Smooth muscle cell (in vitro differentiated cells): ENCODE measurements around the gene SMCO3. TPM values are rescaled to one million over a fixed set of nuclear protein-coding genes. Genes with fewer than 3 reads are reported as not detected.

Source experiments
- DNase-seq: peaks from one replicate; lab custom pipeline; 2025; ENCODE audit not compliant: unreplicated experiment; lab: John Stamatoyannopoulos, UW
- H2AFZ ChIP-seq: fragments of 200-600 bp; sonication (generic); 2 replicates; pipeline ENCODE4 v1.6.0; 2016; ENCODE audit warnings: antibody characterized with exemption, low read depth, mild to moderate bottlenecking
- H3F3A ChIP-seq: fragments of 200-600 bp; sonication (generic); 2 replicates; pipeline ENCODE4 v1.6.0; 2017; ENCODE audit warnings: antibody characterized with exemption, low read depth
- H3K27ac ChIP-seq: fragments of 200-600 bp; sonication (generic); 2 replicates; pipeline ENCODE4 v1.5.1; 2016; ENCODE audit warnings: low read depth, mild to moderate bottlenecking
- H3K27me3 ChIP-seq: fragments of 200-600 bp; sonication (generic); 2 replicates; pipeline ENCODE4 v1.6.1; 2016; ENCODE audit warnings: low read depth, mild to moderate bottlenecking
- H3K36me3 ChIP-seq: fragments of 200-600 bp; sonication (generic); 2 replicates; pipeline ENCODE4 v1.5.1; 2016; ENCODE audit warnings: low read depth
- H3K4me1 ChIP-seq: fragments of 200-600 bp; sonication (generic); 2 replicates; pipeline ENCODE4 v1.5.1; 2016; ENCODE audit warnings: low read depth
- H3K4me2 ChIP-seq: fragments of 200-600 bp; sonication (generic); 2 replicates; pipeline ENCODE4 v1.6.0; 2016; ENCODE audit warnings: mild to moderate bottlenecking
- H3K4me3 ChIP-seq: fragments of 200-600 bp; sonication (generic); 2 replicates; pipeline ENCODE4 v1.5.1; 2016; ENCODE audit warnings: mild to moderate bottlenecking
- H3K79me2 ChIP-seq: fragments of 200-600 bp; sonication (generic); 2 replicates; pipeline ENCODE4 v1.6.0; 2016; ENCODE audit warnings: low read depth, mild to moderate bottlenecking
- H3K9ac ChIP-seq: fragments of 200-600 bp; sonication (generic); 2 replicates; pipeline ENCODE4 v1.6.0; 2016; ENCODE audit warnings: low read depth
- H3K9me3 ChIP-seq: fragments of 200-600 bp; sonication (generic); replicated peaks from 2 replicates; pipeline ENCODE4 v1.5.1; 2016; ENCODE audit warnings: low read depth
- H4K20me1 ChIP-seq: fragments of 200-600 bp; sonication (generic); 2 replicates; pipeline ENCODE4 v1.6.0; 2016; ENCODE audit warnings: low read depth
- CTCF ChIP-seq: fragments of 200-600 bp; sonication (generic); IDR thresholded peaks from 2 replicates; pipeline ENCODE4 v1.5.1; 2017; ENCODE audit warnings: borderline replicate concordance, mild to moderate bottlenecking, antibody characterized with exemption; ENCODE audit not compliant: insufficient read depth, poor library complexity, severe bottlenecking
- WGBS: methylation state at CpG from one replicate; pipeline ENCODE4 v1.1.7; 2016; ENCODE audit warnings: low lambda C conversion rate; 5-methylcytosine and 5-hydroxymethylcytosine counted together
- polyA plus RNA-seq: library from polyadenylated mRNA; unstranded; fragments of >200 nt; fragmentation: Nextera tagmentation; extraction: Ambion mirVana; gene quantifications from 2 replicates; pipeline ENCODE4 v1.2.1, GENCODE V29; 2016
- total RNA-seq: library from RNA; depleted of rRNA; stranded (reverse); fragments of >200 nt; gene quantifications from 2 replicates; pipeline ENCODE4 v1.2.3, GENCODE V29; 2014

Gene SMCO3
- total and polyA plus RNA-seq, 2 experiments from 2014 or later = 0.22 to 0.93 TPM

- H3K27me3 ChIP-seq = no peaks in the 10 kb centered on the region
- WGBS = 2% methylated on average over 26 of the region's 26 CpGs
- peaks cover 34% of the 10 kb centered on the region for H4K20me1 ChIP-seq
- H3K4me1 ChIP-seq = peaks cover 18% of the 10 kb centered on the region
- H3K4me3 ChIP-seq = peak overlapping the region; percentile 72
- no peaks in the 10 kb centered on the region for H3K36me3 ChIP-seq
- no peaks in the 10 kb centered on the region for H3K9me3 ChIP-seq
- peak overlapping the region; percentile 90 for H3K9ac ChIP-seq
- peaks cover 26% of the 10 kb centered on the region for H3K79me2 ChIP-seq
- no peak for TF ChIP-seq CTCF
- DNase-seq = no peak
- H3K4me2 ChIP-seq = peak overlapping the region; percentile 88
- no peak overlapping the region for H2AFZ ChIP-seq
- peak overlapping the region; percentile 88 for H3K27ac ChIP-seq
- peaks cover 4% of the 10 kb centered on the region for H3F3A ChIP-seq
Observed at GRCh38 chr12:14769466-14769968, 44.5 kb downstream of the SMCO3 start.

GRCh38 chr12:14768823-14769405 is 45.1 kb downstream of the SMCO3 start:
- Histone ChIP-seq H3K4me3 (peak overlapping the region; percentile 72), H3K4me2 (peak overlapping the region; percentile 88), H3K79me2 (peaks cover 32% of the 10 kb centered on the region), H3K4me1 (peaks cover 18% of the 10 kb centered on the region), H3F3A (peaks cover 4% of the 10 kb centered on the region), H3K36me3 (no peaks in the 10 kb centered on the region), H3K27ac (peak overlapping the region; percentile 88), H3K9me3 (no peaks in the 10 kb centered on the region), H3K27me3 (no peaks in the 10 kb centered on the region), H2AFZ (no peak overlapping the region), H4K20me1 (peaks cover 36% of the 10 kb centered on the region), H3K9ac (peak overlapping the region; percentile 90)
- no peak for DNase-seq
- TF ChIP-seq CTCF = no peak
- 14% methylated on average over 15 of the region's 16 CpGs for whole genome bisulfite sequencing

GRCh38 chr12:14767617-14768016 is 46.4 kb downstream of the SMCO3 start:
- H4K20me1 ChIP-seq = peaks cover 45% of the 10 kb centered on the region
- no peak overlapping the region for H3K9ac ChIP-seq
- DNase-seq = no peak
- H3K79me2 ChIP-seq = peaks cover 34% of the 10 kb centered on the region
- peaks cover 4% of the 10 kb centered on the region for H3F3A ChIP-seq
- peak overlapping the region; percentile 88 for H3K27ac ChIP-seq
- peak overlapping the region; percentile 72 for H3K4me3 ChIP-seq
- H3K36me3 ChIP-seq = no peaks in the 10 kb centered on the region
- TF ChIP-seq CTCF = no peak
- H3K9me3 ChIP-seq = no peaks in the 10 kb centered on the region
- 80% methylated on average over 1 of the region's 1 CpG for WGBS
- peaks cover 11% of the 10 kb centered on the region for H3K4me1 ChIP-seq
- no peaks in the 10 kb centered on the region for H3K27me3 ChIP-seq
- H3K4me2 ChIP-seq = peak overlapping the region; percentile 88
- H2AFZ ChIP-seq = no peak overlapping the region
